Fibroblast of skin of back (primary cell): ENCODE measurements around the gene MRPL36.

Experiments used
- DNase-seq: peaks from one replicate; pipeline ENCODE4 v3.0.0-alpha.2; 2013

The MRPL36 gene

GRCh38 chr5:1781107-1781506 lies 18.5 kb downstream of the MRPL36 start:
- DNase-seq = no peak

DNA sequence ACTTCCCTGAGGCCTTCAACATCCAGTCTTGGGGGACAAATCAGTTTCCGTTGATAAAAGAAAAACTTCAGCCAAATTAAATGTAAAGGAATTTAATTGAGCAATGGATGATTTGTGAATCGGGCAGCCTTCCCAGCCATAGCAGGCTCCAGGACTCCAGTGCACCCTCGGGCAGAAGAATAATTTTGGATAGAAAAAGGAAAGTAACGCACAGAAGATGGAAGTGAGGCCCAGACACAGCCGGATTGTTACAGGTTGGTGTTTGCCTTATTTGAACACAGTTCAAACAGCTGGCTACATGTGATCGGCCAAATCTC lies 19.1 kb downstream of the MRPL36 start:
- DNase-seq = no peak

- DNase-seq = no peak
Observed at GRCh38 chr5:1779782-1780613, 19.6 kb downstream of the MRPL36 start.

- no peak for DNase-seq
Observed at GRCh38 chr5:1779021-1779680, 20.5 kb downstream of the MRPL36 start.

DNA sequence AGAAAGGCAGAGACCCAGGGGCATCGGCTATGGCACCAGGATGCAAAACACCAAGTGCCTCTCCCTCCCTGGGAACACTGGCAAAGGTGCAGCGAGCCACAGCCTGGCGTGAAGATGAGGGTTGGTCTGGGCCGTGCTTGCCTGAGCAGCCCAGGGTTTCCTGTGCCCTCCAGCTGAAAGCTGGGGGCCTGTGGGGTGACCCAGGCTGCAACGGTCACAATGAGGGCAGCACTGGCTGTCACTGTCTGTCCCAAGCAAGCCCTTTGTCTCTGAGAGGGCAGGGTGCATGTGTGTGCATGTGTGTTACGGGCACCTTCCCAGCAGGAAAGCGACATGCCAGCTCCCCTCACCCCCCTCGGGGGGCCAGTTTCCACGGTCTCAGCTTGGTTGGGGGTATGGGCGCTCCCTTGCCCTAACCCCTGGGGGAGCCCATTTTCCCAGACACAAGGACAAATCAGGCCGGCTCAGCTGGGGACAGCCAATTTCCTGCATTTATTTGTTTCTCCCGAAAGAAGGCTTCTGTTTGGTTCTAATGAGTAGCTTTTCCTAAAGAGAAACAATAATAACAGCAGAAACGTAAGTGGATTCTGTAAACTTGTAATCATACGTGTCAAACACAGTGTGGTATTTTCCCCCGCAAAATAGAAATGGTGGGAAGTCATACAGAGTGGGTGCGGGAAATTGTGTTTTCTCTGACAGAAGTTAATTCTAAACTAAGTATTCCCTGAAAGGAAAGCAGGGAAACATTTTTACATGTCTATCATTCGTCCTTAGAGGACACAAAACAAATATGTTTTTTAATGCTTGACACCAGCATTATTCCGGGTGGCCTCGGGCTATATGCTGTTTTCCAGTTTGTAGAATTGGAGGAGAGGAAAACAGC lies 21.3 kb downstream of the MRPL36 start:
- DNase-seq = no peak

GRCh38 chr5:1777281-1778137 lies 22.1 kb downstream of the MRPL36 start:
- no peak for DNase-seq

DNA sequence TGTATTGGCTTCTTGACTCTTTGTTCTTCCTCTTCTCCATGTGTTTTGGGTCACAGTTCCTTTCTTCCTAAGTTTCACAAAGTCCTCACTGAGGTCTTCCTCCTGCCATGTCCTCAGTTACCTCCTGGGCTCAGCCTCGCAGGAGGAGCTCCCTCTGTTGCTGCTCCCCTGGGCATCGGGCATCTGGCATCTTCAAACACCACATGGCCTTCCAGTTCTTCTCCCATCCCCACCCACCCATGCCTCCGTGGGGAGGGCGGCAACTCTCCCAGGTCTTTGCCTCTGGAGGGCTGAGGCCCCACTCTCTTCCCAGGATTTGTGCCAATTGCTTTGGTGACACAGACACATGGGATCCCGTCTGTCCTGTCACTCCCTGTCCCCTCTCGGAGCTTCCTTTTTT lies 22.8 kb downstream of the MRPL36 start:
- no peak for DNase-seq

DNA sequence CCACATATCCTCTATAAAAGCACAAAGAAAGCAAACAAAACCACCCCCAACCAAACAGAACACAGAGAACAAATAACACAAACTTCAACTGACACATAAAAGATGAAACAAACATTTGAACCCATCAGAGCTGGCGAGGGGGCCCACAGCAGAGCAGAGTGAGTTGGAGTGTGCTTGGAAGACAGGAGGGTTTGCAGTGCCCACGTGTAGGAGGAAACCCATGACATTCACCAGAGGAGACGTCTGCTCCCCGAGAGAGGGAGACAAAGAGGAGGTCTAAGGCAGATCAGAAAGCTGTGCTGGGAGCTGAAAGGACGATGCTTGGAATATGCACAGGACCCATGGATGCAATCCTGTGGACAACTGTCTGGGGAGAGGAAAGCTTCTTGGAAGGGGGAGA lies 27.0 kb downstream of the MRPL36 start:
- peak; percentile 20 for DNase-seq

- DNase-seq = no peak
Observed at GRCh38 chr5:1771149-1772065, 28.2 kb downstream of the MRPL36 start.

DNA sequence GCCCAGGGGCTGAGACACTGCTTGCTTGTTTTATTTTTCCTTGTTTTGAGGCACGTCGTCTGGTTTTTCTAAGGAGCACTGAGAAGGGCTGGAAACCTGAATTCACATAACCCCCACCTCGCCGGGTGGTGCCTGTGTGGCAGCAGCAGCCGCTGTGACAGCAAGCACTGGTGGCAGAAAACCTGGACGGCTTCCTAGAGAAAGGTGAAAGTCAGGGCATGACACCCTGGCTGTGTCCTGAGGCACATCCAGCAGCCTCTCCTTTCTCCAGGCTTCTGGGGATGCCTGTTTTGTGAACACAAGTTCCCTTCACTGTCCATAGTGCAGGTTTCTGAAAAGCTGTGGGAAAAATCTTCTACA lies 29.2 kb downstream of the MRPL36 start:
- no peak for DNase-seq

GRCh38 chr5:1769752-1770442 lies 29.7 kb downstream of the MRPL36 start:
- no peak for DNase-seq

DNA sequence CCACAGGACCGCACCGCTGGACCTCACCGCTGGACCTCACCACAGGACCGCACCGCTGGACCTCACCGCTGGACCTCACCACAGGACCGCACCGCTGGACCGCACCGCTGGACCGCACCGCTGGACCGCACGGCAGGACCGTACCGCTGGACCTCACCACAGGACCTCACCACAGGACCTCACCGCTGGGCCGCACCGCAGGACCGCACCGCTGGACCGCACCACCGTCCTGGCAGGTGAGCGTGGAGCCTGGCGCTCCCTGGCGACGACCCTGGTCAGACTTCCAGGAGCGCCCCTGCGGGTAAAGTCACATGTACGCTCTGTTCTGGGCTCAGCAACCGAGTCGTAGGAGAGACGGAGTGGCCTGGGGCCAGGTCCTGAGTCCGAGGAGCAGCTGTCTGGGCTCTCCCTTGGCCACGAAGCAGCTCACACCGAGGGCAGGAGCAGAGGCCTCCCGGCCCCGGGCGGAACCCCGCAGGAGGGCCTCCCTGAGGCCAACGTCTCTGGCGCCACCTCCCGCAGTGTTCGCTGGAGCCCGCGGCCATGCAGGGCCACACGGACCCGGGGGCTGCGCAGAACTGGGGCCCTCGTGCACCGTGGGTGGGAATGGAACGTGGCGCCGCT lies 30.5 kb downstream of the MRPL36 start:
- no peak for DNase-seq

- DNase-seq = no peak
Observed at GRCh38 chr5:1768283-1769000, 31.2 kb downstream of the MRPL36 start.

- no peak for DNase-seq
Observed at GRCh38 chr5:1767524-1768282, 31.9 kb downstream of the MRPL36 start.

GRCh38 chr5:1765880-1766235 lies 33.8 kb downstream of the MRPL36 start:
- no peak for DNase-seq

DNA sequence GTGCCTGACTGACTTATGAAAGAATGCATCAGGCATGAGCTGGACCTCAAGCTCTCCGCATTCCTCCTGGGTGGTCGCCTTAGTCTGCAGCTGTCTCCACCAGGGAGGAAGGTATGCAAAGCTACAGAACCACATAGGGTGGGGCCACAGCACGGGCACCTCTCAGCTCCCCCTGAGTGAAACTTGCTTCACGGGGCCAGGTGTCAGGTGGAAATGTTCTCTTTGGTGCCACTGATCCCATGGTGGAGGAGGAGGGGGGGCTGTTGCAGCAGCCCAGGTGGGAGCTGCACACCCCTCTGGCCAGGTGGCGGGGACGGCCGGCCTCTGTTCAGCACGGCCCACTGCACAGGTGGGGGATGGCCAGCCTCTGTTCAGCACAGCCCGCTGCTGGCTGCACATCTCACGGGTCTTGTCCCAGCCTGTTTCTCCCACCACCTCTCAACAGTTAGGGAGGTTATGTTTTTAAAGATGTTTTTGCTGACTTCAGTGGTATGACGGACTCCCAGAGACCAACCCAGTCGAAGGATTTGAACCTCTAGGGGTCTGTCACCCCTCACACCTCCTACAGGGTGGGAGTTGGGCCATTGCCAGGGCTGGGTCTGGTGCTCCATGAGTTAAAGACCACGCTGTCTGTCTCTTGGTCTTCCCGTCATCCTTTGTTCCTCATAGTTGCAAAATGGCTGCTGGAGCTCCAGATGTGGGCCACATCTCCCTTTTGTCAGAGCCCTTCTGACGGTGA lies 34.3 kb downstream of the MRPL36 start:
- peak; percentile 5 for DNase-seq

GRCh38 chr5:1764606-1764960 lies 35.1 kb downstream of the MRPL36 start:
- no peak for DNase-seq

DNA sequence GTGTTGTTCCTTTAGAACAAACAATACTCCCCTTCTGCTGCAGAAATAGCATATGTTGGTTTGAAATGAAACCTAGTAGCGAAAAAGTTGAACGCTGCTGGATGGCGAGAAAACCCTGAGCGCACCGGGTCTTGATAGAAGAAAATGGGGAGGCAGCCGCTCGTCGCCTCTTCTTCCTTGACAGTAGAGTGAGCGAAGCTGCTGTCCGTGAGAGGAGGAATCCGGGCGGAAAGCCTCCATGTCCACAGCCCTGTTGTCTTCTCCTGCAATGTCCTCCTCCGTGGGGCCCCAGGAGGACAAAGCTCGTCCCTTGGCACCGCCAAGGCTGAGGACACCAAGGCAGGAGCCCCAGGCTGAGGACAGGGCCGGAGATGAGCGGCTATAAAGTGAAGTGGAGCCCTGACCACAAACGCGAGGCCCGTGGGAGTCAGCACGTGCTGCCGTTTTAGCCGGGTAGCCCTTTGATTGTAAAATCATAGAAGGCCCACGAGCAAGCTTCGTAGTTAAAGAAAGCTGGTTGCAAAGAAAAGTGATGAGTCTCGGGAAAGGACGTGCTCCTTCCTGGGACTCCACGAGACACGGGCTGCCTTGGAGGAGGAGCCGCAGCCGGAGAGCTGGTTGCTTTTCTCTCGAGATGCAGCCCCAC lies 35.6 kb downstream of the MRPL36 start:
- no peak for DNase-seq
